H9 (cell line): ENCODE measurements around the gene MAPK8. TPM values are rescaled to one million over a fixed set of nuclear protein-coding genes. Genes with fewer than 3 reads are reported as not detected.
A peak's percentile ranks its signal among the peaks of the same experiment; 100 is the strongest.

Experiments
- DNase-seq: peaks from one replicate; pipeline ENCODE4 v3.0.0-alpha.2; 2017
- H2AFZ ChIP-seq: one replicate; pipeline ENCODE4 v1.6.1; 2013; ENCODE audit warnings: mild to moderate bottlenecking, low read length, control low read depth, moderate library complexity
- H2AK5ac ChIP-seq: 2 replicates; pipeline ENCODE4 v1.6.1; 2013; ENCODE audit warnings: low read length, control low read depth, mixed read lengths; ENCODE audit not compliant: insufficient read length
- H2BK120ac ChIP-seq: one replicate; pipeline ENCODE4 v1.6.1; 2013; ENCODE audit warnings: low read depth, mild to moderate bottlenecking, low read length, control low read depth, inconsistent platforms; ENCODE audit not compliant: poor library complexity, severe bottlenecking
- H2BK12ac ChIP-seq: 2 replicates; pipeline ENCODE4 v1.6.1; 2013; ENCODE audit warnings: low read length, control low read depth, mixed read lengths, low read depth; ENCODE audit not compliant: insufficient read length
- H2BK15ac ChIP-seq: 2 replicates; pipeline ENCODE4 v1.6.1; 2013; ENCODE audit warnings: low read depth, low read length, control low read depth
- H2BK20ac ChIP-seq: one replicate; pipeline ENCODE4 v1.6.1; 2013; ENCODE audit warnings: low read depth, mild to moderate bottlenecking, low read length, control low read depth, inconsistent platforms; ENCODE audit not compliant: poor library complexity, severe bottlenecking
- H2BK5ac ChIP-seq: 2 replicates; pipeline ENCODE4 v1.6.1; 2013; ENCODE audit warnings: low read length, control low read depth, mixed read lengths; ENCODE audit not compliant: insufficient read length
- H3K14ac ChIP-seq: 2 replicates; pipeline ENCODE4 v1.6.1; 2013; ENCODE audit warnings: low read length, control low read depth; ENCODE audit not compliant: insufficient read depth
- H3K18ac ChIP-seq: 2 replicates; pipeline ENCODE4 v1.6.1; 2013; ENCODE audit warnings: low read depth, mild to moderate bottlenecking, mixed read lengths, low read length, control low read depth; ENCODE audit not compliant: insufficient read length
- H3K23ac ChIP-seq: 2 replicates; pipeline ENCODE4 v1.6.1; 2013; ENCODE audit warnings: low read length, control low read depth, mixed read lengths, low read depth; ENCODE audit not compliant: insufficient read length
- H3K23me2 ChIP-seq: 2 replicates; pipeline ENCODE4 v1.6.1; 2013; ENCODE audit warnings: low read depth, mild to moderate bottlenecking, mixed read lengths, low read length, control low read depth; ENCODE audit not compliant: insufficient read length, poor library complexity, severe bottlenecking
- H3K27ac ChIP-seq: 2 replicates; pipeline ENCODE4 v1.5.1; 2013; ENCODE audit warnings: low read length, control low read depth, mixed read lengths, low read depth; ENCODE audit not compliant: insufficient read length
- H3K27me3 ChIP-seq: 2 replicates; pipeline ENCODE4 v1.6.1; 2013; ENCODE audit warnings: low read length, control low read depth, inconsistent platforms; ENCODE audit not compliant: insufficient read depth
- H3K4ac ChIP-seq: 2 replicates; pipeline ENCODE4 v1.6.1; 2013; ENCODE audit warnings: low read depth, mild to moderate bottlenecking, control low read depth, inconsistent platforms, low read length, moderate library complexity
- H3K4me1 ChIP-seq: 2 replicates; pipeline ENCODE4 v1.6.1; 2013; ENCODE audit warnings: low read length, control low read depth, inconsistent platforms; ENCODE audit not compliant: insufficient read depth
- H3K4me2 ChIP-seq: 2 replicates; pipeline ENCODE4 v1.6.1; 2013; ENCODE audit warnings: low read length, control low read depth, mixed read lengths; ENCODE audit not compliant: insufficient read length, insufficient read depth
- H3K56ac ChIP-seq: 2 replicates; pipeline ENCODE4 v1.6.1; 2013; ENCODE audit warnings: low read depth, mild to moderate bottlenecking, mixed read lengths, low read length, control low read depth; ENCODE audit not compliant: insufficient read length
- H3K79me1 ChIP-seq: 2 replicates; pipeline ENCODE4 v1.6.1; 2013; ENCODE audit warnings: low read depth, mild to moderate bottlenecking, moderate library complexity, low read length, control low read depth, inconsistent platforms; ENCODE audit not compliant: insufficient read depth, poor library complexity, severe bottlenecking
- H3K79me2 ChIP-seq: 2 replicates; pipeline ENCODE4 v1.6.1; 2013; ENCODE audit warnings: low read length, control low read depth, inconsistent platforms; ENCODE audit not compliant: insufficient read depth
- H3K9ac ChIP-seq: 2 replicates; pipeline ENCODE4 v1.6.1; 2013; ENCODE audit warnings: low read length, control low read depth, mixed read lengths; ENCODE audit not compliant: insufficient read length; ENCODE audit errors: extremely low read depth
- H3K9me3 ChIP-seq: one replicate; pipeline ENCODE4 v1.6.1; 2013; ENCODE audit warnings: low read depth, low read length, inconsistent platforms; ENCODE audit not compliant: control insufficient read depth
- H3T11ph ChIP-seq: one replicate; pipeline ENCODE4 v1.6.1; 2013; ENCODE audit warnings: mild to moderate bottlenecking, low read length, control low read depth, inconsistent platforms
- H4K20me1 ChIP-seq: one replicate; pipeline ENCODE4 v1.6.1; 2013; ENCODE audit not compliant: control insufficient read depth, insufficient read length, insufficient read depth
- H4K5ac ChIP-seq: 2 replicates; pipeline ENCODE4 v1.6.1; 2013; ENCODE audit warnings: low read depth, mild to moderate bottlenecking, mixed read lengths, low read length, control low read depth; ENCODE audit not compliant: insufficient read length
- H4K8ac ChIP-seq: replicated peaks from 2 replicates; pipeline ENCODE4 v1.6.1; 2013; ENCODE audit warnings: low read length, control low read depth, mixed read lengths, low read depth; ENCODE audit not compliant: insufficient read length
- H4K91ac ChIP-seq: 2 replicates; pipeline ENCODE4 v1.6.1; 2013; ENCODE audit warnings: low read depth, mild to moderate bottlenecking, moderate library complexity, mixed read lengths, low read length, control low read depth; ENCODE audit not compliant: insufficient read length
- H3K27ac Mint-ChIP-seq, 3 experiments: 2 replicates in 2 of 3; 3 replicates in 1 of 3; pipeline ENCODE4 v1.8.0; 2020 to 2021; ENCODE audit warnings: mixed read lengths in 3 of 3, mild to moderate bottlenecking in 1 of 3, moderate library complexity in 1 of 3
- H3K27me3 Mint-ChIP-seq: 2 replicates; pipeline ENCODE4 v1.8.0; 2021; ENCODE audit warnings: low read depth, mild to moderate bottlenecking, moderate library complexity, mixed read lengths
- H3K36me3 Mint-ChIP-seq, 3 experiments: 2 replicates in 2 of 3; 3 replicates in 1 of 3; pipeline ENCODE4 v1.8.0; 2020 to 2021; ENCODE audit warnings: low read depth in 3 of 3, mixed read lengths in 3 of 3; ENCODE audit not compliant: insufficient read depth in 1 of 3
- H3K4me1 Mint-ChIP-seq, 2 experiments: 2 replicates each; pipeline ENCODE4 v1.8.0; 2020; ENCODE audit warnings: mixed read lengths in 2 of 2
- H3K4me3 Mint-ChIP-seq, 2 experiments: 2 replicates in 1 of 2; 3 replicates in 1 of 2; pipeline ENCODE4 v1.8.0; 2020 to 2021; ENCODE audit warnings: mild to moderate bottlenecking in 2 of 2, mixed read lengths in 2 of 2, moderate library complexity in 1 of 2
- H3K9me3 Mint-ChIP-seq, 2 experiments: 2 replicates in 1 of 2; 3 replicates in 1 of 2; pipeline ENCODE4 v1.8.0; 2020; ENCODE audit warnings: mild to moderate bottlenecking in 2 of 2, mixed read lengths in 2 of 2, moderate library complexity in 1 of 2
- CTCF ChIP-seq: fragments of 200-600 bp; sonication (generic); conservative IDR thresholded peaks from 3 replicates; pipeline ENCODE4 v1.8.0; 2021; ENCODE audit warnings: antibody characterized with exemption, mild to moderate bottlenecking
- WGBS: extraction: QIAGEN DNeasy Blood & Tissue Kit; methylation state at CpG from one replicate; pipeline ENCODE4 v1.1.7; 2013; ENCODE audit warnings: missing lambda C conversion rate, low lambda C conversion rate, mixed read lengths; ENCODE audit not compliant: insufficient read length; ENCODE audit errors: extremely low coverage; 5-methylcytosine and 5-hydroxymethylcytosine counted together
- total RNA-seq: library from RNA; stranded (reverse); gene quantifications from 2 replicates; pipeline ENCODE4 v1.2.1, GENCODE V29; 2021

MAPK8 gene
- total RNA-seq, 1 experiment from 2014 or later, result 52.0 TPM

GRCh38 chr10:48306870-48307710 is 613 bp downstream of the MAPK8 start:
- H3K4ac ChIP-seq, result no peak overlapping the region
- Mint-ChIP-seq H3K9me3 (no peaks in the 10 kb centered on the region), H3K4me1 (peaks cover 17 to 20% of the 10 kb centered on the region in 2 experiments), H3K27ac (peak overlapping the region in 2 of 3 experiments; percentile 40 to 76; a peak in 3 of 7 replicates), H3K36me3 (peaks cover 0 to 3% (median 3%) of the 10 kb centered on the region in 3 experiments; a peak in 4 of 7 replicates), H3K27me3 (peaks cover 31% of the 10 kb centered on the region), H3K4me3 (peak overlapping the region; percentile 68 to 84)
- H4K20me1 ChIP-seq, result no peaks in the 10 kb centered on the region
- H2AK5ac ChIP-seq, result no peak overlapping the region
- H2AFZ ChIP-seq, result no peak overlapping the region
- peak overlapping the region; percentile 59 for H3K18ac ChIP-seq
- no peak overlapping the region for H3K27ac ChIP-seq
- no peak overlapping the region for H2BK20ac ChIP-seq
- H2BK12ac ChIP-seq, result no peak overlapping the region
- DNase-seq, result no peak
- H3K79me2 ChIP-seq, result peaks cover 8% of the 10 kb centered on the region; the same call in 1 of the 2 replicates
- WGBS, result no CpG with 5 or more reads among the region's 70 CpGs
- no peak overlapping the region for H4K8ac ChIP-seq
- no peaks in the 10 kb centered on the region for H3K79me1 ChIP-seq
- no peak overlapping the region for H2BK15ac ChIP-seq
- no peak overlapping the region for H3T11ph ChIP-seq
- no peak overlapping the region for H3K23ac ChIP-seq
- TF ChIP-seq CTCF, result no peak
- H3K9ac ChIP-seq, result peak overlapping the region; percentile 56
- H3K23me2 ChIP-seq, result no peaks in the 10 kb centered on the region
- no peak overlapping the region for H4K91ac ChIP-seq
- no peaks in the 10 kb centered on the region for H3K4me1 ChIP-seq
- no peak overlapping the region for H3K56ac ChIP-seq
- H4K5ac ChIP-seq, result no peak overlapping the region
- peak overlapping the region; percentile 79 for H3K14ac ChIP-seq
- H3K27me3 ChIP-seq, result no peaks in the 10 kb centered on the region
- H3K9me3 ChIP-seq, result no peaks in the 10 kb centered on the region
- H2BK5ac ChIP-seq, result no peak overlapping the region
- H3K4me2 ChIP-seq, result peak overlapping the region; percentile 48
- H2BK120ac ChIP-seq, result no peak overlapping the region
